HuH-7 (cell line): ENCODE results near the gene COX10.
"Not testable (repeated sequence)": the region's sequence is repeated elsewhere in the genome, so short reads cannot be mapped to it uniquely, and the experiment has no call there.

Experiments used
- DNase-seq: peaks from one replicate; pipeline ENCODE4 v3.0.0; 2011; ENCODE audit warnings: low spot score

The COX10 gene

DNA sequence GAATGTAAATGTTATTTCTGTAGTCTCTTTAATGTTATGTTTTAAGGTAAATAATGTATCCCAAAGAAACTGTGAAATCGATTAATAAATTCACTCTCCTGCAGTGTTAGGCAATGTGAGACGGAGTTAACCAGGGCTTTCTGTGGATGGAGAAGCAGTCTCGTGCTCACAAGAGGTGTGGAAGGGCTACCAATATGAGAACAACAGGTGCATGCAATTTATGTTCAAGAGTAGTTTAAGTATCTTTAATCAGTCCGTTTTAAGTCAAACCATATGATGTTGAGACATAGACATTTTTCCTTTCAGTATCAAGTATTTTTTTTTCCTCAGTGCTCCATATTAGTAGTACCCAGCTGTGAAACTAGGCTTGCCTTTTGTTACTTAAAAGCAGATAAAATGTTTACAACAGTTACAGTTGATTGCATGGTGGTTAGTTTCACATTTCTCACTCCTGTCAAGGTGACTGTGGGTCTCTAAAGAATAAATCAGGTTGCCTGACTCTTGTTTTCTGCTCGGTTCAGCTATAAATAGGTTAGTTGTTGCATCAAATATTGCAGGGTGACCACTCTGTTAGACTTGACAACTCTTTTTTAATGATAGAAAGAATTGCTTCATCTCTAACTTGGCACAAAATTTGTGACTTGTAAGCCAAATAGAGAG, 54.4 kb downstream of the COX10 start:
- no peak for DNase-seq

- no peak for DNase-seq
These were observed 55.5 kb downstream of the COX10 start for GRCh38 chr17:14124854-14125253.

DNA sequence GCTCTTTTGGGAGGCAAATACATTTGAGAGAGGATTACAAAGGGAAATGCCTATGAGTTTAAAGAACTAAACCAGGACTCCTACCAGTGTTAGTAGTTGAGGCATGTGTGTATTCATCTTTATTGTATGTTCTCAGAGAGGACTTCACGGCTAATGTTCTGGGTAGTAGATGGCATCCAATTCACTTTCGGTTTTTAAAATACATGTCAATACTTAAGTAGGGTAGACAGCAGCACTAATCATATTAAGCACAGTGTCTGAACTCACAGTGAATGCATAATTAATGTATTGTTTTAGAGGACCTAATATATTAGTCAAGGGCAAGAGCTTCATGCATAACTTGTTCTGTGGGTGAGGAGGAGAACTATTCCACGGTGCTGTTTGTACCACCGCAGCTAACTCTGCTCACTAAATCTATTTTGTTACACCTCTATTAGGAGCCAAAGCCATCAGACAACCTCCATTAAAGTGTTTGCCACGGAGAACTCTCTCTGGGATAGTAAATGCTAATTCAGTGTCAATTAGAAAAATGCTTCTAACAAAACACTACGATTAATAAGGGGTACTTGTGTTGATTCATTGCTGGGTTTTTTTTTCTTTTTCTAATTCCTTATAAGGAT, 56.3 kb downstream of the COX10 start:
- no peak for DNase-seq

DNA sequence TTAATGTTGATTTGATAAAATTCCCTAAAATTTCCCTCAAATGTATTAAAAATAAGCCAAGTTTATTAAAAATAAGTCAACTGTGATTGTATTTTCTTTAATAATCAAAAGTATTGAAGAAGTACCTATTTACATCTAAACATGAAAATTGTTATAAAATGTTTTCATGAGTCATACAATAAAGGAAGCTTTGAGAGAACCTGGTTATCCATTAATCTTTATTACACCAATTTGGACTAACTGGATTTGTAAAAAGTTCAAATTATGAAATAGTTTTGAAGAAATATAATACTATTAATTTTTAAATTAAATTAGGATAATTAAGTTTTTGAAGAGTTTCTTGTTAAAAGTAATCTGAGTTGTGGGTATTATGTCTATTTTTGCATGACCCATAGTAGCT, 63.8 kb downstream of the COX10 start:
- no peak for DNase-seq

- no peak for DNase-seq
These were observed 65.2 kb downstream of the COX10 start for GRCh38 chr17:14134456-14134855.

DNA sequence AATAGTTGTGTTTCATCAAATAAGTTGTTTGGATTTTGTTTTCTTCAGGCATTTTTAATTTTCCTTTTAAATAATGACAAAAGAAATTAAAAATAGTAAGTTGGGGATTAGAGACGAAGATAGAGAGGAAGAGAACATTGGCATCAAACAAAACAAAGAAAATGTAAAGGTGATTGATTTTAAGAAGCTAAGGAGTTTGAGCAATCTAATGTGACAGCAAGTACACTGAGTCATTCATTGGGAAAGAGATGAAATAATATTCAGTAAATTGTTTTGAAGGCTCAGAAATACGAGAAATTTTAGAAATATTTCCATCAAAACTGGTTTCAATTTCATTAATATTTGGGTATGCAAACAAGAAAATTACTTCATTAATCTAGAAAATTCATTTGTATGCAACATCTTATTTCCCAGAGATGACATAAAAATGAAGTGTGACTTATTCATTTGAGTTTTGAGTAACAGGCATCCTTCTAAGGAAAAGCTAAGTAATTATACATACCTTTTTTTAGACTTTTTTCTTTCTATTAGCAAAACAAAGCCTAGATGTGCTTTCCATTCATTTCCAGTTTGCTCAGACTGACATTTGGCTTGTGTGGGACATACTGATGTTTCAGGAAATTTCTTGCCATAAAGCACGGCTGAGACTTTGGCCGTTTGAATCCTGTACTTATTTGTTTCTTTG, 66.7 kb downstream of the COX10 start:
- no peak for DNase-seq

- no peak for DNase-seq
These were observed 69.3 kb downstream of the COX10 start for GRCh38 chr17:14138649-14139048.

GRCh38 chr17:14143688-14144087, 74.4 kb downstream of the COX10 start:
- DNase-seq = no peak

DNA sequence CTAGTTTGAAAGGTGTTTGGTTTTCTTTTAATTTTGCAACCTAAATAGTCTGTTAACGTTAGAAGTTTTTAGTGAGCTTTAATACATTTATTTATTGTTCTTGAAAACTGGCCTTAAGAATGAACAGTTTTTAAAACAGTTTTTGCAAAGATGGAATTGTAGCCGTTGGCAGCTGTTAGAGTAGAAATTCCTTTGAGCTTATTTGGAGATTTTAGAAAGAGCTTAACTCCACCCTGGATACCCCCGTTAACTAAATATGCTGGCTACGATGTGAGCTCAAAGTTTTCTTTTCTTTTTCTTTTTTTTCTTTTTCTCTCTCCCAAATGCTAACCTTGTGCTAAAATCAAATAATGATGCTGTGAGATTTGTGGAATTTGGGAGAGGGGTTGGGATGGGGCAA, 75.2 kb downstream of the COX10 start:
- no peak for DNase-seq

DNA sequence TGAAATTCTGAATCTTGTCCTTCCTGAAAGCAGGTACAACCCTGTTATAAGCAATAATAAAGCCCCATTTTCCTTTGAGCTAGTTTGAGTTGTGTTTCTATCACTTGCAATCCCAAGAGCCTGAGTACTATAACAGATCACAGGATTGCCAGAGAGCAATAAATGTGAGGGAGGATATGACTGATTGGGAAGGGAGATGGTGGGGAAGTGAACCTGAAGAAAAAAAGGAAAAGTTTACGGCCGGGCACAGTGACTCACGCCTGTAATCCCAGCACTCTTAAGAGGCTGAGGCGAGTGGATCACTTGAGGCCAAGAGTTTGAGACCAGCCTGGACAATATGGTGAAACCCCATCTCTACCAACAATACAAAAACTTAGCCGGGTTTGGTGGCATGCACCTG, 80.4 kb downstream of the COX10 start:
- no peak for DNase-seq

DNA sequence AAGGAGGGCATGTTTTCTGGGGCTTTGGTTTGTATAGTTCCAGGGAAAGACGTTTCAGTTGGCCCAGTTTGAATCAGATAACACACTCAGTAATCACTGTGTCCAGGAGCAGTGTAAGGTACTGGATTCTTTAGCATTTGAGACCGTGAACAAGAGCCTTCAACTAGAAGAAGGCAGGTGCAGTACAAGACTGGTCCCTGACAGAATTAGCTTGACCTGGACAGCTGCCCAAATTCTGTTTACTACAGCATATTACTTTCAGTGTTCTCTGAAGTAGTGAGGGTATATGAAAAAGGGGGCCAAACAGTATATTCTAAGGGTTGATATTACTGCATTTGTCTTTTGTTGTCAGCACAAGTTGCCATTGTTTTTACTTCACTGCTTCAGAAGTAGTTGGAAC, 81.3 kb downstream of the COX10 start:
- no peak for DNase-seq

- DNase-seq = no peak
These were observed 83.4 kb downstream of the COX10 start for GRCh38 chr17:14152721-14153120.

- no peak for DNase-seq
These were observed 84.1 kb downstream of the COX10 start for GRCh38 chr17:14153374-14153773.

- DNase-seq = peak; percentile 37
These were observed 87.4 kb downstream of the COX10 start for GRCh38 chr17:14156689-14157088.

GRCh38 chr17:14157822-14158221, 88.5 kb downstream of the COX10 start:
- DNase-seq = no peak

GRCh38 chr17:14158707-14159106, 89.4 kb downstream of the COX10 start:
- no peak for DNase-seq

DNA sequence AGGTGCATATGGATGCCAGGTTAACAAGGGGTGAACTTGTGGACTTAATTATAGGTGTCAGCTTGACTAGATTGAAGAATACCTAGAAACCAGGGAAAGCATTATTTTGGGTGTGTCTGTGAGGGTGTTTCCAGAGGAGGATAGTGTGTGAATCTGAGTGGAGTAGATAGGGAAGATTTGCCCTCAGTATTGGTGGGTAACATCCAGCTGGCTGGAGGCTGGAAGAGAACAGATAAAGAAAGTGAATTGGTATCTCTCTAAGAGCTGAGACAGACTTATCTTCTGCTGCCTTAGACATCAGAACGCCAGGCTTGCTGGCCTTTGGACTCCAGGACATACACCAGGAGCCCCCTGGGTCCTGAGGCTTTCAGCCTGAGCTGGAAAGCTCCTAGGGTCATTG, 92.1 kb downstream of the COX10 start:
- DNase-seq = no peak

- no peak for DNase-seq
These were observed 96.3 kb downstream of the COX10 start for GRCh38 chr17:14165616-14166015.

DNA sequence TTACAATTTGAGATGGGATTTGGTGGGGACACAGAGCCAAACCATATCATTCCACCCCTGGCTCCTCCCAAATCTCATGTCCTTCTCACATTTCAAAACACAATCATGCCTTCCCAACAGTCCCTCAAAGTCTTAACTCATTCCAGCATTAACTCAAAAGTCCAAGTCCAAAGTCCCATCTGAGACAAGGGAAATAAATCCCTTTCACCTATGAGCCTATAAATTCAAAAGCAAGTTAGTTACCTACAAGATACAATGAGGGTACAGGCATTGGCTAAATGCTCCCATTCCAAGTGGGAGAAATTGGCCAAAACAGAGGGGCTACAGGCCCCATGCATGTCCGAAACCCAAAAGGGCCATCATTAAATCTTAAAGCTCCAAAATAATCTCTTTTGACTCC, 98.5 kb downstream of the COX10 start:
- not testable (repeated sequence) for DNase-seq

GRCh38 chr17:14168582-14168981, 99.3 kb downstream of the COX10 start:
- no peak for DNase-seq

DNA sequence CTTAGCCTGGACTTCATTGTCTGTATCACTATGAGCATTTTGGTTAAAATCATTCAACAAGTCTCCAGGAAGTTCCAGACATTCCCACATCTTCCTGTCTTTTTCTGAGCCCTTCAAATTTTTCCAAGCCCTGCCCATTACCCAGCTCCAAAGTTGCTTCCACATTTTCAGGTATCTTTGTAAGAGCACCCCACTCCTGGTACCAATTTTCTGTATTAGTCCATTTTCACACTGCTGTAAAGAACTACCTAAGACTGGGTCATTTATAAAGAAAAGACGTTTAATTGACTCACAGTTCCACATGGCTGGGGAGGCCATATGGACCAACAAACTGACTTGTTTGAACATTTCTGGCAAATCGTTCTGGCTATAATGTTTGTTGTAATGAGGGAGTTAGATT, 100.0 kb downstream of the COX10 start:
- DNase-seq = no peak

GRCh38 chr17:14169901-14170300, 100.6 kb downstream of the COX10 start:
- no peak for DNase-seq

DNA sequence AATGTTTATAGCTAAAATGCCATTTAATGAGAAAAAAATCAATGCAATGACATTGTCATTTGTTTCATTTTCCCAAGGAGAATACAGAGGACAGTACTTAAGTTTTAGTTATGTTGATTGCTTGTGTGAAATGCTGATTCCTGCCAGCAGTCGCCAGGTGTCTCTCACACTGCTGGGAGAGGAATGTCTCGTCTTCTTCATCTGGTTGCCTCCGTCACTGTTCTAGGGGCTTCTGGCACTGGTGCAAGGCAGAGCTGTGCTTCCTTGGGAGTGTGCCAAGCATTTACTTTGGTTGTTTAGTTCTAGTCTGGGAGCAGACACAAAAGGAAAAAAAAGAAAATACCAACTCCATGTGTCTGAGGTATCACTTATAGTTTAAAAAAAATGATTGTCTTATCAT, 107.7 kb downstream of the COX10 start:
- not testable (repeated sequence) for DNase-seq

DNA sequence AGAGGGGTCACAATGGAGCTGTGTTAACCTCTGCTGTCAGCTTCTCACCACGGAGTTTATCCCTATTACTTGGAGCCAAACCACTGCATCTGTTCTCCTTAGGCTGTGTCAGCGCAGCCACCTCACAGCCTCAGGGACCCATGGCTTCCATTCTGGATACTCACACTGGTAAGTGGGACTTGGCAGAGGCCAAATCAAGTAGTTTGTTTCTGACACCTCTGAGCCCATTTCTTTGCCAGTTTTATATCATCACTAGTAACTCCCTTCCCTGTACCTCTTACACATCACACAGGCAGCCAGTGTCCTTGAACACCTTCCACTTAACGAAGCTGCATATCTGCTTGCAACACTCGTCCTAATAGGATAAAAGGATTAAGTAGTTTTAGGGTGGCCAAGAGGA, 108.5 kb downstream of the COX10 start:
- not testable (repeated sequence) for DNase-seq
